ENCODE data around the gene KRTAP20-4.

The KRTAP20-4 gene

GRCh38 chr21:30652891-30653290 is 32.5 kb downstream of the KRTAP20-4 start:
- no peak for DNase-seq (ENCODE audit: low read depth in 2 of 2)

GRCh38 chr21:30668776-30669175 is 48.3 kb downstream of the KRTAP20-4 start:
- DNase-seq (ENCODE audit: low read depth in 2 of 2) = no peak
